Gastrocnemius medialis (tissue), 4 donors: Measurements from ENCODE around the gene C7orf33. TPM values are rescaled to one million over a fixed set of nuclear protein-coding genes. Genes with fewer than 3 reads are reported as not detected.

Experiments
- total RNA-seq, 4 donors: library from RNA; depleted of rRNA; stranded (reverse); fragments of >200 nt; gene quantifications; one replicate each; pipeline versions ENCODE4 v1.1.0 to v1.2.3, GENCODE V29; 2016

Gene C7orf33
- total RNA-seq, 4 donors from 2014 or later = not detected

Other genes starting within 250 kb of the C7orf33 start
- gene CUL1, start 108.1 kb downstream of the C7orf33 start, total RNA-seq = 100 to 1,000 TPM in 1 of 4 donors, 10 to 100 TPM in 3; 78.7 to 101 (median 84.6) TPM